ENCODE measurements around the gene FOXP1. TPM values are rescaled to one million over a fixed set of nuclear protein-coding genes. Genes with fewer than 3 reads are reported as not detected.

Gene FOXP1
- total and polyA plus RNA-seq, 2 of the 8 experiments (the other 6 are each of a cell fraction or from before 2014, with no cell fraction given), result 13.9 to 25.4 TPM

GRCh38 chr3:71494212-71494611 lies 89.3 kb downstream of the FOXP1 start (continued):
- TF ChIP-seq ATF3 (IDR thresholded peaks at IDR 0.05; ENCODE audit: insufficient read depth, low read depth, low read length) (no peak), NANOG (IDR thresholded peaks at IDR 0.05; ENCODE audit: insufficient read depth, low read depth, low read length, poor library complexity, severe bottlenecking) (no peak), BRCA1 (IDR thresholded peaks at IDR 0.05; ENCODE audit: low read depth, low read length) (no peak)

All from H1 (cell line).